ENCODE measurements around the gene LGR6.
"Not testable (repeated sequence)": the region's sequence is repeated elsewhere in the genome, so short reads cannot be mapped to it uniquely, and the experiment has no call there.

The LGR6 gene

GRCh38 chr1:202187697-202188407, 5.7 kb upstream of the LGR6 start:
- no peak for TF ChIP-seq MYC (IDR thresholded peaks at IDR 0.05; ENCODE audit: low read depth, low read length)
- TF ChIP-seq CTCF (IDR thresholded peaks at IDR 0.05; ENCODE audit: low read depth, low read length): no peak
- TF ChIP-seq POLR2A (IDR thresholded peaks at IDR 0.05; ENCODE audit: extremely low read depth, insufficient read length): no peak
- TF ChIP-seq MAX (IDR thresholded peaks at IDR 0.05; ENCODE audit: low read depth, low read length): no peak
- no peak for DNase-seq (ENCODE audit: low read depth)
- no peak overlapping the region for H3K4me3 ChIP-seq (ENCODE audit: low read depth, low read length)

- H3K4me3 ChIP-seq (ENCODE audit: low read depth, low read length): no peak overlapping the region
- peak; percentile 75 for DNase-seq (ENCODE audit: low read depth)
- TF ChIP-seq CTCF (IDR thresholded peaks at IDR 0.05; ENCODE audit: low read depth, low read length) (peak; percentile 66), MYC (IDR thresholded peaks at IDR 0.05; ENCODE audit: low read depth, low read length) (no peak)
These were observed 4.4 kb upstream of the LGR6 start for GRCh38 chr1:202189001-202189790.

- no peak overlapping the region for H3K4me3 ChIP-seq (ENCODE audit: low read depth, low read length)
- DNase-seq (ENCODE audit: low read depth): no peak
- TF ChIP-seq MAX (IDR thresholded peaks at IDR 0.05; ENCODE audit: low read depth, low read length) (no peak), MYC (IDR thresholded peaks at IDR 0.05; ENCODE audit: low read depth, low read length) (no peak), POLR2A (IDR thresholded peaks at IDR 0.05; ENCODE audit: extremely low read depth, insufficient read length) (no peak), CTCF (IDR thresholded peaks at IDR 0.05; ENCODE audit: low read depth, low read length) (no peak)
These were observed 3.5 kb upstream of the LGR6 start for GRCh38 chr1:202189918-202190715.

- not testable (repeated sequence) for H3K4me3 ChIP-seq (ENCODE audit: low read depth, low read length); DNase-seq (ENCODE audit: low read depth)
These were observed 2.2 kb upstream of the LGR6 start for GRCh38 chr1:202191391-202191790.

- peak; percentile 60 for DNase-seq (ENCODE audit: low read depth)
- TF ChIP-seq MAX (IDR thresholded peaks at IDR 0.05; ENCODE audit: low read depth, low read length): no peak
- peak; percentile 87 for TF ChIP-seq CTCF (IDR thresholded peaks at IDR 0.05; ENCODE audit: low read depth, low read length)
- H3K4me3 ChIP-seq (ENCODE audit: low read depth, low read length): no peak overlapping the region
These were observed 607 bp upstream of the LGR6 start for GRCh38 chr1:202192770-202193613.

- TF ChIP-seq CTCF (IDR thresholded peaks at IDR 0.05; ENCODE audit: low read depth, low read length) (no peak), MYC (IDR thresholded peaks at IDR 0.05; ENCODE audit: low read depth, low read length) (no peak), POLR2A (IDR thresholded peaks at IDR 0.05; ENCODE audit: extremely low read depth, insufficient read length) (no peak), MAX (IDR thresholded peaks at IDR 0.05; ENCODE audit: low read depth, low read length) (no peak)
- no peak for DNase-seq (ENCODE audit: low read depth)
- no peak overlapping the region for H3K4me3 ChIP-seq (ENCODE audit: low read depth, low read length)
These were observed 689 bp downstream of the LGR6 start for GRCh38 chr1:202194328-202194648.

All from NB4 (cell line).